Hypothalamus (tissue), 51 donors: ENCODE data around the gene TUSC2.

Source experiments
- DNase-seq, 51 donors: peaks; one replicate each; lab custom pipeline; 2025; lab: John Stamatoyannopoulos, UW

The TUSC2 gene

GRCh38 chr3:50338965-50339364, 10.9 kb upstream of the TUSC2 start:
- DNase-seq = no peak

GRCh38 chr3:50337175-50337861, 9.3 kb upstream of the TUSC2 start:
- peak; percentile 73 to 99 (median 96) for DNase-seq

- DNase-seq = peak in 1 of 51 donors; percentile 52
These were observed 8.6 kb upstream of the TUSC2 start for GRCh38 chr3:50336452-50337174.

GRCh38 chr3:50334339-50335075, 6.5 kb upstream of the TUSC2 start:
- DNase-seq = no peak

GRCh38 chr3:50333744-50334328, 5.8 kb upstream of the TUSC2 start:
- no peak for DNase-seq

GRCh38 chr3:50331364-50331907, 3.4 kb upstream of the TUSC2 start:
- DNase-seq = no peak

- no peak for DNase-seq
These were observed 2.3 kb upstream of the TUSC2 start for GRCh38 chr3:50330330-50330729.

- no peak for DNase-seq
These were observed 894 bp downstream of the TUSC2 start for GRCh38 chr3:50327129-50327528.

- no peak for DNase-seq
These were observed 1.9 kb downstream of the TUSC2 start for GRCh38 chr3:50326182-50326541.

GRCh38 chr3:50325497-50326181, 2.4 kb downstream of the TUSC2 start:
- DNase-seq = no peak

GRCh38 chr3:50325113-50325480, 2.9 kb downstream of the TUSC2 start:
- DNase-seq = no peak

- DNase-seq = peak in 33 of 51 donors; percentile 11 to 72 (median 49)
These were observed 3.5 kb downstream of the TUSC2 start for GRCh38 chr3:50324351-50325112.

- DNase-seq = peak in 1 of 51 donors; percentile 10
These were observed 4.3 kb downstream of the TUSC2 start for GRCh38 chr3:50323614-50324199.

- DNase-seq = peak in 4 of 51 donors; percentile 16 to 33 (median 20)
These were observed 4.9 kb downstream of the TUSC2 start for GRCh38 chr3:50323092-50323600.

- no peak for DNase-seq
These were observed 5.5 kb downstream of the TUSC2 start, which contains the start of gene HYAL2 for GRCh38 chr3:50322386-50323091. TSS of gene HYAL2 (minus strand) at chr3:50322745. CDS start at chr3:50320489, 2,256 bp downstream.

GRCh38 chr3:50322115-50322385, 6.0 kb downstream of the TUSC2 start:
- DNase-seq = no peak

- DNase-seq = peak; percentile 71 to 98 (median 89)
These were observed 6.5 kb downstream of the TUSC2 start for GRCh38 chr3:50321336-50322114.
